H1 (cell line): ENCODE measurements around the gene AIFM2.

ENCODE experiments used
- CTCF ChIP-seq, 3 experiments: IDR thresholded peaks; 1 replicate in 2 of 3; 2 replicates in 1 of 3; pipeline versions ENCODE4 v1.5.1 to v1.6.1; 2011; ENCODE audit warnings: low read length in 3 of 3, mild to moderate bottlenecking in 3 of 3, inconsistent platforms in 2 of 3, low read depth in 1 of 3, moderate library complexity in 1 of 3; ENCODE audit not compliant: insufficient read depth in 1 of 3; ENCODE audit errors: control extremely low read depth in 1 of 3
- NRF1 ChIP-seq: IDR thresholded peaks from 2 replicates; pipeline ENCODE4 v1.6.1; 2011; ENCODE audit warnings: mild to moderate bottlenecking, low read depth, low read length, improper control_type of control experiment
- POLR2A ChIP-seq, 2 experiments: IDR thresholded peaks; 1 replicate in 1 of 2; 2 replicates in 1 of 2; pipeline ENCODE4 v1.6.1; 2011; ENCODE audit warnings: low read depth in 2 of 2, low read length in 2 of 2, mild to moderate bottlenecking in 2 of 2; ENCODE audit errors: control extremely low read depth in 1 of 2
- SP4 ChIP-seq: IDR thresholded peaks from 2 replicates; pipeline ENCODE4 v1.6.1; 2012; ENCODE audit warnings: low read length, inconsistent platforms
- TAF1 ChIP-seq: IDR thresholded peaks from 2 replicates; pipeline ENCODE4 v1.6.1; 2011; ENCODE audit warnings: mild to moderate bottlenecking, low read depth, low read length

GRCh38 chr10:70131560-70131937 lies 1.1 kb downstream of the AIFM2 start:
- no peak for TF ChIP-seq POLR2A (IDR thresholded peaks at IDR 0.05; ENCODE audit: control extremely low read depth in 1 of 2, low read depth in 2 of 2, low read length in 2 of 2)
- TF ChIP-seq CTCF (IDR thresholded peaks at IDR 0.05; ENCODE audit: control extremely low read depth in 1 of 3, insufficient read depth in 1 of 3, low read depth in 1 of 3, low read length in 3 of 3), result no peak
- TF ChIP-seq NRF1, result no peak
- no peak for TF ChIP-seq TAF1
- no peak for TF ChIP-seq SP4
